Panc1 (cell line): Measurements from ENCODE around the gene KRTAP12-3. TPM values are rescaled to one million over a fixed set of nuclear protein-coding genes. Genes with fewer than 3 reads are reported as not detected.

Source experiments
- ATAC-seq: fragments of 200-7000 bp; cut with Tn5 transposase; 2 replicates; pipeline ENCODE4 v1.9.1; 2020; ENCODE audit warnings: mild to moderate bottlenecking, moderate library complexity
- BruUV-seq: library from RNA; stranded (reverse); fragments of 400-500 nt; replicated peaks from 2 replicates; lab custom pipeline; 2021; lab: Mats Ljungman, UMichigan
- CTCF ChIA-PET: fragments of 300-600 bp; sonication (Branson Sonifier 250); formaldehyde crosslinking; loops from one replicate; lab custom pipeline; 2022; ENCODE audit warnings: antibody characterized with exemption; lab: Charles Lee
- POLR2A ChIA-PET: fragments of 300-600 bp; sonication (Branson Sonifier 250); formaldehyde crosslinking; loops from one replicate; lab custom pipeline; 2022; ENCODE audit warnings: antibody characterized with exemption; lab: Charles Lee
- DNase-seq: peaks from one replicate; pipeline ENCODE4 v3.0.0-alpha.2; 2010; ENCODE audit warnings: low read depth, low spot score
- H3K27ac ChIP-seq: 2 replicates; pipeline ENCODE4 v1.5.1; 2011; ENCODE audit warnings: mild to moderate bottlenecking, low read length, inconsistent platforms
- H3K27me3 ChIP-seq: fragments of 200-500 bp; sonication (Bioruptor generic); 2 replicates; pipeline ENCODE4 v1.6.0; 2014; ENCODE audit warnings: low read length, inconsistent platforms; ENCODE audit not compliant: control insufficient read depth, insufficient read depth
- H3K36me3 ChIP-seq: fragments of 200-500 bp; sonication (Bioruptor generic); 2 replicates; pipeline ENCODE4 v1.5.1; 2014; ENCODE audit warnings: inconsistent platforms, mild to moderate bottlenecking, low read length, moderate library complexity; ENCODE audit not compliant: control insufficient read depth, insufficient read depth
- H3K4me1 ChIP-seq: 2 replicates; pipeline ENCODE4 v1.5.1; 2011; ENCODE audit warnings: inconsistent platforms, mild to moderate bottlenecking, low read length, moderate library complexity; ENCODE audit not compliant: control insufficient read depth, insufficient read depth
- H3K4me3 ChIP-seq, 2 experiments: 2 replicates each; pipeline ENCODE4 v1.5.1; 2011 to 2012; ENCODE audit warnings: low read depth in 2 of 2, low read length in 2 of 2, mild to moderate bottlenecking in 2 of 2, inconsistent platforms in 1 of 2, moderate library complexity in 1 of 2
- H3K9me3 ChIP-seq: fragments of 200-500 bp; sonication (Bioruptor generic); 2 replicates; pipeline ENCODE4 v1.5.1; 2014; ENCODE audit warnings: low read depth, mild to moderate bottlenecking, inconsistent platforms, low read length, moderate library complexity; ENCODE audit not compliant: control insufficient read depth, insufficient read depth
- POLR2AphosphoS5 ChIP-seq: IDR thresholded peaks from 2 replicates; pipeline ENCODE4 v1.6.1; 2012; ENCODE audit warnings: mild to moderate bottlenecking, low read depth, low read length, moderate library complexity
- REST ChIP-seq, 2 experiments: IDR thresholded peaks; 2 replicates each; pipeline ENCODE4 v1.6.1; 2011 to 2012; ENCODE audit warnings: low read depth in 2 of 2, control low read depth in 1 of 2, low read length in 1 of 2, mild to moderate bottlenecking in 1 of 2, moderate library complexity in 1 of 2; ENCODE audit not compliant: insufficient read depth in 1 of 2
- SIN3A ChIP-seq: IDR thresholded peaks from 2 replicates; pipeline ENCODE4 v1.6.1; 2012; ENCODE audit warnings: low read depth, mild to moderate bottlenecking, low read length, moderate library complexity, borderline replicate concordance; ENCODE audit not compliant: insufficient read depth
- TCF7L2 ChIP-seq: IDR thresholded peaks from 2 replicates; pipeline ENCODE4 v1.6.1; 2011; ENCODE audit warnings: mild to moderate bottlenecking, low read depth, low read length, inconsistent platforms
- in situ Hi-C: cut with HindIII; loops from 2 replicates; pipeline ENCODE4 v1.10.0; 2016; ENCODE audit warnings: low sequenced_read_pairs, low pct_unique_long_range_greater_than_20kb
- intact Hi-C: fragments of 100-400 bp; cut with micrococcal nuclease; formaldehyde crosslinking; loops from one replicate; pipeline ENCODE4 v1.10.0; 2022; ENCODE audit not compliant: unreplicated experiment
- total RNA-seq: library from RNA; stranded (reverse); gene quantifications from one replicate; pipeline ENCODE4 v1.2.1, GENCODE V29; 2021; ENCODE audit not compliant: unreplicated experiment
- TF ChIP-seq, protein P1 (sequence below): fragments of 450-650 bp; IDR thresholded peaks from 2 replicates; pipeline ENCODE4 v1.5.1; 2017; ENCODE audit warnings: mild to moderate bottlenecking

The KRTAP12-3 gene
- total RNA-seq, 1 experiment from 2014 or later = not detected

GRCh38 chr21:44612669-44613229 lies 45.0 kb upstream of the KRTAP12-3 start:
- intact Hi-C loops (no loop called here), in situ Hi-C loops (no loop called here)
- TF ChIP-seq TCF7L2 (no peak), SIN3A (no peak), POLR2AphosphoS5 (no peak), REST (IDR thresholded peaks at IDR 0.05; ENCODE audit: insufficient read depth in 1 of 2, low read depth in 2 of 2, low read length in 1 of 2) (no peak)
- TF ChIP-seq, protein P1, sequence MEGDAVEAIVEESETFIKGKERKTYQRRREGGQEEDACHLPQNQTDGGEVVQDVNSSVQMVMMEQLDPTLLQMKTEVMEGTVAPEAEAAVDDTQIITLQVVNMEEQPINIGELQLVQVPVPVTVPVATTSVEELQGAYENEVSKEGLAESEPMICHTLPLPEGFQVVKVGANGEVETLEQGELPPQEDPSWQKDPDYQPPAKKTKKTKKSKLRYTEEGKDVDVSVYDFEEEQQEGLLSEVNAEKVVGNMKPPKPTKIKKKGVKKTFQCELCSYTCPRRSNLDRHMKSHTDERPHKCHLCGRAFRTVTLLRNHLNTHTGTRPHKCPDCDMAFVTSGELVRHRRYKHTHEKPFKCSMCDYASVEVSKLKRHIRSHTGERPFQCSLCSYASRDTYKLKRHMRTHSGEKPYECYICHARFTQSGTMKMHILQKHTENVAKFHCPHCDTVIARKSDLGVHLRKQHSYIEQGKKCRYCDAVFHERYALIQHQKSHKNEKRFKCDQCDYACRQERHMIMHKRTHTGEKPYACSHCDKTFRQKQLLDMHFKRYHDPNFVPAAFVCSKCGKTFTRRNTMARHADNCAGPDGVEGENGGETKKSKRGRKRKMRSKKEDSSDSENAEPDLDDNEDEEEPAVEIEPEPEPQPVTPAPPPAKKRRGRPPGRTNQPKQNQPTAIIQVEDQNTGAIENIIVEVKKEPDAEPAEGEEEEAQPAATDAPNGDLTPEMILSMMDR = no peak
- Histone ChIP-seq H3K36me3 (no peaks in the 10 kb centered on the region), H3K27me3 (no peaks in the 10 kb centered on the region), H3K9me3 (peaks cover 3% of the 10 kb centered on the region; the same call in 1 of the 2 replicates), H3K27ac (no peak overlapping the region), H3K4me1 (no peaks in the 10 kb centered on the region), H3K4me3 (no peak overlapping the region)
- DNase-seq (no peak), ATAC-seq (no peak)
- ChIA-PET POLR2A (no interaction called here), CTCF (no interaction called here)
- BruUV-seq = no TSS peak

GRCh38 chr21:44613386-44614155 lies 44.2 kb upstream of the KRTAP12-3 start:
- ATAC-seq = no peak
- TF ChIP-seq POLR2AphosphoS5 (no peak), REST (IDR thresholded peaks at IDR 0.05; ENCODE audit: insufficient read depth in 1 of 2, low read depth in 2 of 2, low read length in 1 of 2) (no peak), SIN3A (no peak), TCF7L2 (no peak)
- TF ChIP-seq, protein P1 = no peak
- no peak overlapping the region for H3K27ac ChIP-seq
- H3K4me3 ChIP-seq = no peak overlapping the region
- in situ Hi-C loops (no loop called here), intact Hi-C loops (no loop called here)
- H3K27me3 ChIP-seq = no peaks in the 10 kb centered on the region
- ChIA-PET POLR2A (no interaction called here), CTCF (no interaction called here)
- H3K36me3 ChIP-seq = no peaks in the 10 kb centered on the region
- DNase-seq = no peak
- H3K4me1 ChIP-seq = no peaks in the 10 kb centered on the region
- peaks cover 3% of the 10 kb centered on the region; the same call in 1 of the 2 replicates for H3K9me3 ChIP-seq
- BruUV-seq = no TSS peak
